ENCODE results near the gene RRP36. TPM values are rescaled to one million over a fixed set of nuclear protein-coding genes. Genes with fewer than 3 reads are reported as not detected.
A peak's percentile ranks its signal among the peaks of the same experiment; 100 is the strongest.

Gene RRP36
- polyA plus RNA-seq, 3 donors: 26.6 to 52.5 (median 43.3) TPM

DNA sequence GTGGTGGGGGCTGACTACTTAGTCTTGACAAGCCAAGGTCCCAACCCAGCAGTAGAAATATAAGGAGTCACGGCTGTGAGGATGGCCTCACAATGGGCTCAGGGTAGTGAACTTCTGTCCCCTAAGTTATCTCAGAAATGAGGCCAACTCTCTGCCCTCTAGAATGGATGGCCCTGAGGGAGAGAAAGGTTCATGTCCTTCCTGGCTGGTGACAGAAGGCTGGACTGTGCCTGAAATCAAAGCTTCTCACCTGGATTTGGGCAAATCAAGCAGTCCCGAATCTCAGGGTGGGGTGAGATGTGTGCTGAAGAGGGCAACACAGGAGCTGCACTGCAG lies 12.7 kb downstream of the RRP36 start:
- H3K79me2 ChIP-seq (ENCODE audit: insufficient read depth, low read length): no peaks in the 10 kb centered on the region
- no peaks in the 10 kb centered on the region for H3K4me1 Mint-ChIP-seq
- WGBS (ENCODE audit: insufficient coverage): 100% methylated on average over 1 of the region's 2 CpGs
- peaks cover 50 to 90% of the 10 kb centered on the region in 2 donors for H3K36me3 Mint-ChIP-seq
- TF ChIP-seq, protein P1, sequence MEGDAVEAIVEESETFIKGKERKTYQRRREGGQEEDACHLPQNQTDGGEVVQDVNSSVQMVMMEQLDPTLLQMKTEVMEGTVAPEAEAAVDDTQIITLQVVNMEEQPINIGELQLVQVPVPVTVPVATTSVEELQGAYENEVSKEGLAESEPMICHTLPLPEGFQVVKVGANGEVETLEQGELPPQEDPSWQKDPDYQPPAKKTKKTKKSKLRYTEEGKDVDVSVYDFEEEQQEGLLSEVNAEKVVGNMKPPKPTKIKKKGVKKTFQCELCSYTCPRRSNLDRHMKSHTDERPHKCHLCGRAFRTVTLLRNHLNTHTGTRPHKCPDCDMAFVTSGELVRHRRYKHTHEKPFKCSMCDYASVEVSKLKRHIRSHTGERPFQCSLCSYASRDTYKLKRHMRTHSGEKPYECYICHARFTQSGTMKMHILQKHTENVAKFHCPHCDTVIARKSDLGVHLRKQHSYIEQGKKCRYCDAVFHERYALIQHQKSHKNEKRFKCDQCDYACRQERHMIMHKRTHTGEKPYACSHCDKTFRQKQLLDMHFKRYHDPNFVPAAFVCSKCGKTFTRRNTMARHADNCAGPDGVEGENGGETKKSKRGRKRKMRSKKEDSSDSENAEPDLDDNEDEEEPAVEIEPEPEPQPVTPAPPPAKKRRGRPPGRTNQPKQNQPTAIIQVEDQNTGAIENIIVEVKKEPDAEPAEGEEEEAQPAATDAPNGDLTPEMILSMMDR (IDR thresholded peaks at IDR 0.05): no peak
- no peaks in the 10 kb centered on the region for H3K9me3 ChIP-seq (replicated peaks in 1 of 2; ENCODE audit: control insufficient read depth in 1 of 2, insufficient read depth in 1 of 2, low read length in 2 of 2)
- H3K4me3 ChIP-seq (replicated peaks in 1 of 3; ENCODE audit: low read depth in 2 of 3, low read length in 3 of 3): no peak overlapping the region
- H3K4me1 ChIP-seq (ENCODE audit: control insufficient read depth in 1 of 2, insufficient read depth in 2 of 2, low read length in 2 of 2): no peaks in the 10 kb centered on the region
- peak overlapping the region in 1 of 7 donors; percentile 35 for H3K27ac Mint-ChIP-seq
- no peak overlapping the region for H3K9ac ChIP-seq (ENCODE audit: insufficient read depth, low read length, poor library complexity, severe bottlenecking)
- H2AFZ ChIP-seq (ENCODE audit: insufficient read depth, low read depth, low read length, poor library complexity, severe bottlenecking): no peak overlapping the region
- H4K20me1 ChIP-seq (ENCODE audit: insufficient read depth, low read length): no peaks in the 10 kb centered on the region
- H3K27ac ChIP-seq (ENCODE audit: low read depth in 1 of 2, low read length in 2 of 2): no peak overlapping the region
- peaks cover 49 to 87% of the 10 kb centered on the region in 2 donors for H3K36me3 ChIP-seq (replicated peaks in 1 of 2; ENCODE audit: control insufficient read depth in 1 of 2, insufficient read depth in 2 of 2, low read length in 2 of 2)
- intact Hi-C loops (cut with micrococcal nuclease): no loop called here
- H3K9me3 Mint-ChIP-seq: peaks cover 0 to 3% (median 0%) of the 10 kb centered on the region in 7 donors
- H3K27me3 ChIP-seq (ENCODE audit: control insufficient read depth in 2 of 2, insufficient read depth in 2 of 2, low read length in 2 of 2): no peaks in the 10 kb centered on the region
- no peak overlapping the region for H3K4me2 ChIP-seq (replicated peaks; ENCODE audit: extremely low read depth, low read length, poor library complexity, severe bottlenecking)
- DNase-seq: no peak
- H3K27me3 Mint-ChIP-seq (ENCODE audit: low read depth in 3 of 3): peaks cover 0 to 7% (median 0%) of the 10 kb centered on the region in 3 donors
- H3K4me3 Mint-ChIP-seq: no peak overlapping the region

DNA sequence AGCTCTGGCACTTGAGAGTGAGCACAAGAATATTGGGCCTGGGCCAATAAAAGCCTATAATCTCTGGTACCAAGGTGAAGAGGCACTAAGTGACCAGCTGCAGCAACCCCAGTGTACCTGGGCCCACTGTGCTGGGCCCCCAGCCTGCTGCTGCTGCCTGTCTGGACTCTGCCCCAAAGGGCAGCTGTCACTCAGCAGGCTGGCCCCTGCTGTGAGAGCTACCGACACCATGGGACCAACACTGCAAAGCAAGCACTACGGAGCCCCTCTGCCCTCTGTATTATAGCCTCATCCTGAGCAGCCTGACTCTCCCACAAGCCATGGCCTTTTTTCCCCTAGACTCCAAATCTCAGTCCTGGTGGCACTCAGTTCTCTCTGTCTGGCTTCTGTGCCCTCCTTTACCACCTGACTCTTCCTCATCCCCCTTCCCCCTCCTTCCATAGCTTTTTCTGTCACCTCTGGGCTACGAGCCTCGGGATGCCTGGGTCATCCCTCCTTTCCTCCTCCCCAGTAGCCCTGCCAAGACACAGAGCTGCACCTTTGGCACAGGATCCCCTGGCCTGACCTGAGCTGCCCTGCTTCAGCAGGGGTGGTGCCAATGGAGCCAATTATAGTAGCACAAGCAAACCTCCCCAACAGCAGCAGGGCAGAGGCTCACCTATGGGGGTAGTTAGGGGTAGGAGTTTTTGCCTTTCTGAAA lies 14.2 kb downstream of the RRP36 start:
- TF ChIP-seq, protein P1 (IDR thresholded peaks at IDR 0.05): no peak
- Mint-ChIP-seq H3K4me1 (no peaks in the 10 kb centered on the region), H3K27ac (peak overlapping the region in 1 of 7 donors; percentile 15), H3K9me3 (no peaks in the 10 kb centered on the region), H3K27me3 (ENCODE audit: low read depth in 3 of 3) (peaks cover 0 to 7% (median 0%) of the 10 kb centered on the region in 3 donors), H3K4me3 (no peak overlapping the region), H3K36me3 (peaks cover 53 to 92% of the 10 kb centered on the region in 2 donors)
- H3K9ac ChIP-seq (ENCODE audit: insufficient read depth, low read length, poor library complexity, severe bottlenecking): no peak overlapping the region
- no peaks in the 10 kb centered on the region for H3K79me2 ChIP-seq (ENCODE audit: insufficient read depth, low read length)
- intact Hi-C loops (cut with micrococcal nuclease): no loop called here
- no peaks in the 10 kb centered on the region for H3K27me3 ChIP-seq (ENCODE audit: control insufficient read depth in 2 of 2, insufficient read depth in 2 of 2, low read length in 2 of 2)
- H3K4me1 ChIP-seq (ENCODE audit: control insufficient read depth in 1 of 2, insufficient read depth in 2 of 2, low read length in 2 of 2): no peaks in the 10 kb centered on the region
- H3K4me2 ChIP-seq (replicated peaks; ENCODE audit: extremely low read depth, low read length, poor library complexity, severe bottlenecking): no peak overlapping the region
- H3K36me3 ChIP-seq (replicated peaks in 1 of 2; ENCODE audit: control insufficient read depth in 1 of 2, insufficient read depth in 2 of 2, low read length in 2 of 2): peaks cover 39 to 85% of the 10 kb centered on the region in 2 donors
- H3K9me3 ChIP-seq (replicated peaks in 1 of 2; ENCODE audit: control insufficient read depth in 1 of 2, insufficient read depth in 1 of 2, low read length in 2 of 2): no peaks in the 10 kb centered on the region
- no peak overlapping the region for H3K4me3 ChIP-seq (replicated peaks in 1 of 3; ENCODE audit: low read depth in 2 of 3, low read length in 3 of 3)
- H4K20me1 ChIP-seq (ENCODE audit: insufficient read depth, low read length): no peaks in the 10 kb centered on the region
- no peak for DNase-seq
- H3K27ac ChIP-seq (ENCODE audit: low read depth in 1 of 2, low read length in 2 of 2): no peak overlapping the region
- WGBS (ENCODE audit: insufficient coverage): 100% methylated on average over 1 of the region's 4 CpGs
- no peak overlapping the region for H2AFZ ChIP-seq (ENCODE audit: insufficient read depth, low read depth, low read length, poor library complexity, severe bottlenecking)
